ENCODE data around the gene FOXM1.

FOXM1 gene

GRCh38 chr12:2891240-2892053 lies 14.5 kb upstream of the FOXM1 start:
- Histone ChIP-seq H3K4me3 (ENCODE audit: low read length) (peak overlapping the region; percentile 84), H3K9me3 (ENCODE audit: control insufficient read depth, insufficient read depth, low read length) (no peaks in the 10 kb centered on the region), H3K4me1 (ENCODE audit: control insufficient read depth, low read length) (peaks cover 16% of the 10 kb centered on the region), H3K4me2 (ENCODE audit: low read length) (peak overlapping the region; percentile 99), H3K36me3 (ENCODE audit: control insufficient read depth, low read length) (peaks cover 23% of the 10 kb centered on the region), H3K79me2 (ENCODE audit: control insufficient read depth, low read length) (peaks cover 26% of the 10 kb centered on the region), H3K9me2 (replicated peaks; ENCODE audit: control insufficient read depth, low read length) (no peaks in the 10 kb centered on the region), H4K20me1 (ENCODE audit: control insufficient read depth, insufficient read depth, low read depth, low read length) (no peaks in the 10 kb centered on the region), H3F3A (ENCODE audit: control insufficient read depth, insufficient read depth) (peaks cover 12% of the 10 kb centered on the region; the same call in 1 of the 2 replicates), H3K27ac (ENCODE audit: low read depth, low read length) (peak overlapping the region; percentile 6; the same call in 1 of the 2 replicates), H3K27me3 (ENCODE audit: control insufficient read depth, low read length) (no peaks in the 10 kb centered on the region)
- TF ChIP-seq CTCF (IDR thresholded peaks at IDR 0.05; ENCODE audit: low read depth, low read length, poor library complexity, severe bottlenecking), result no peak
- no peak for TF ChIP-seq EZH2phosphoT487 (IDR thresholded peaks at IDR 0.05; ENCODE audit: borderline replicate concordance, low read length)

DNA sequence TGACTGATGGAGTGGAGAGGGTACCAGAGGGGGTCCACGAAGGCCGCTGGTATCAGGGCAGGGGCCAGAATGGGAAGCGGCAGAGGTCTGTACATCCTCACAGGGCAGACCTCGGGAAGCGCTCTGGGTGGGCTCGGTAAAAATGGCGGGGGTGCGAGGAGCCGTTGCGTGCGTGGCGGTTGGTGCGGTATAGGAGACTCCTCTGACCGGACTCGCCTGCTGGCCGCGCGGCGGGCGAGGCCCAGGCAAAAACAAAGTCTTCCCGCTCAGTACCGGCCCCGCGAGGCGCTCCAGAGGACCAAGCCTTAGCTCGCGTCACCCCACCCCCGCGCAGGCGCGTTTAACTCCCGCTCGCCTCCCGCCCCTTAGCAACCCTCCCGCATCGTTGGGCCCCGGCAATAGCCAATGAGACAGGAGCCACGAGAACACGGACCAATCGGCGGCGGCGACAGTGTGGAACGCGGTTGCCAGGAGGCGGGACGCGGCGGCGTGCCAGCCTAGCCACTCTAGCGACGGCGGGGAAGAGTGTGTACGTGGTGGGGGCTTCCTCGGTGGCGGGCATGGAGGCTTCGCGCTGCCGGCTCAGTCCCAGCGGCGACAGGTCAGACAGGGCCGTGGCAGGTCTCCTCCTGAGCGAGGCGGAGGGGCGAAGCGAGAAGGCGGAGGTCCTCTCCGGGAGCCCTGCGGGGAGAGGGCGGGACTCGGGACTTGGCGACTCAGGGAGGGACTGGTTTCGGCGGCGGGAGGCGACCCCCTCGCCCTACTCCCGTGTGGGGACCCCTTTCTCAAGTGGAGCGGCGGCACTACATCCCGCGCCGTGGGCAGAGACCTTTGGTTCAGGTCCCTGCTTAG lies 13.6 kb upstream of the FOXM1 start, which contains the start of gene TULP3:
TULP3 (plus strand) TSS at position 504 of the 852 bp plus-strand sequence; CDS start at position 561, 57 bp downstream.
- H3K27ac ChIP-seq (ENCODE audit: low read depth, low read length), result peak within 1 kb of the TSS; percentile 51
- H3K36me3 ChIP-seq (ENCODE audit: control insufficient read depth, low read length), result peaks cover 31% of the 10 kb centered on the region
- peak within 1 kb of the TSS; percentile 99 for H3K4me2 ChIP-seq (ENCODE audit: low read length)
- peaks cover 26% of the 10 kb centered on the region for H3K79me2 ChIP-seq (ENCODE audit: control insufficient read depth, low read length)
- H3K27me3 ChIP-seq (ENCODE audit: control insufficient read depth, low read length), result no peaks in the 10 kb centered on the region
- no peaks in the 10 kb centered on the region for H3K9me3 ChIP-seq (ENCODE audit: control insufficient read depth, insufficient read depth, low read length)
- H3F3A ChIP-seq (ENCODE audit: control insufficient read depth, insufficient read depth), result peaks cover 12% of the 10 kb centered on the region; the same call in 1 of the 2 replicates
- TF ChIP-seq CTCF (IDR thresholded peaks at IDR 0.05; ENCODE audit: low read depth, low read length, poor library complexity, severe bottlenecking) (no peak), EZH2phosphoT487 (IDR thresholded peaks at IDR 0.05; ENCODE audit: borderline replicate concordance, low read length) (no peak)
- no peaks in the 10 kb centered on the region for H4K20me1 ChIP-seq (ENCODE audit: control insufficient read depth, insufficient read depth, low read depth, low read length)
- peak within 1 kb of the TSS; percentile 84 for H3K4me3 ChIP-seq (ENCODE audit: low read length)
- peaks cover 16% of the 10 kb centered on the region for H3K4me1 ChIP-seq (ENCODE audit: control insufficient read depth, low read length)
- no peaks in the 10 kb centered on the region for H3K9me2 ChIP-seq (replicated peaks; ENCODE audit: control insufficient read depth, low read length)

DNA sequence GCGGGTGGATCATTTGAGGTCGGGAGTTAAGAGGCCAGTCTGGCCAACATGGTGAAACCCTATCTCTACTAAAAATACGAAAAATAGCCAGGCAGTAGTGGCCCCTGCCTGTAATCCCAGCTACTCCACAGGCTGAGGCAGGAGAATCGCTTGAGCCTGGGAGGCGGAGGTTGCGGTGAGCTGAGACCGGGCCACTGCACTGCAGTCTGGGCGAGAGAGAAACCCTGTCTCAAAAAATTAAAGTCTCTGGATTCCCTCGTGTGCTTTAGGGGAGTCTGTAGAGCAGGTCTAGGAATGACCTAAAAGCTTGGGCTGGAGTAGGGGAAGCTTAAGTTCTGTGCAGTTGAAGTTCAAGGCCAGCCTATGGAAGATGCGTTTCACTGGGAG lies 13.0 kb upstream of the FOXM1 start:
- Histone ChIP-seq H3K27me3 (ENCODE audit: control insufficient read depth, low read length) (no peaks in the 10 kb centered on the region), H4K20me1 (ENCODE audit: control insufficient read depth, insufficient read depth, low read depth, low read length) (no peaks in the 10 kb centered on the region), H3K4me3 (ENCODE audit: low read length) (peak overlapping the region; percentile 84), H3K27ac (ENCODE audit: low read depth, low read length) (peak overlapping the region; percentile 51), H3F3A (ENCODE audit: control insufficient read depth, insufficient read depth) (peaks cover 12% of the 10 kb centered on the region; the same call in 1 of the 2 replicates), H3K36me3 (ENCODE audit: control insufficient read depth, low read length) (peaks cover 33% of the 10 kb centered on the region), H3K9me2 (replicated peaks; ENCODE audit: control insufficient read depth, low read length) (no peaks in the 10 kb centered on the region), H3K79me2 (ENCODE audit: control insufficient read depth, low read length) (peaks cover 25% of the 10 kb centered on the region), H3K4me2 (ENCODE audit: low read length) (peak overlapping the region; percentile 99), H3K4me1 (ENCODE audit: control insufficient read depth, low read length) (peaks cover 21% of the 10 kb centered on the region), H3K9me3 (ENCODE audit: control insufficient read depth, insufficient read depth, low read length) (no peaks in the 10 kb centered on the region)
- TF ChIP-seq CTCF (IDR thresholded peaks at IDR 0.05; ENCODE audit: low read depth, low read length, poor library complexity, severe bottlenecking) (no peak), EZH2phosphoT487 (IDR thresholded peaks at IDR 0.05; ENCODE audit: borderline replicate concordance, low read length) (no peak)
